ENCODE measurements around the gene FEV. TPM values are rescaled to one million over a fixed set of nuclear protein-coding genes. Genes with fewer than 3 reads are reported as not detected.
A peak's percentile ranks its signal among the peaks of the same experiment; 100 is the strongest.

The FEV gene
- total RNA-seq, 1 donor from 2014 or later = 15.6 TPM

- no peak for TF ChIP-seq CTCF (IDR thresholded peaks at IDR 0.05; ENCODE audit: unreplicated experiment)
- H3K4me3 Mint-ChIP-seq (ENCODE audit: low read depth) = no peak overlapping the region
- peaks cover 4% of the 10 kb centered on the region for H3K4me1 Mint-ChIP-seq (ENCODE audit: low read depth)
- DNase-seq (ENCODE audit: low spot score, unreplicated experiment) = no peak
- H3K36me3 Mint-ChIP-seq (ENCODE audit: insufficient read depth) = no peaks in the 10 kb centered on the region
- H3K9me3 Mint-ChIP-seq (ENCODE audit: low read depth) = no peaks in the 10 kb centered on the region
- H3K27ac Mint-ChIP-seq = no peak overlapping the region
- peaks cover 92% of the 10 kb centered on the region for H3K27me3 Mint-ChIP-seq
These were observed 1.3 kb upstream of the FEV start for GRCh38 chr2:218986148-218986761.

- Mint-ChIP-seq H3K27me3 (peaks cover 90% of the 10 kb centered on the region), H3K4me3 (ENCODE audit: low read depth) (no peak overlapping the region)
These were observed 524 bp upstream of the FEV start for GRCh38 chr2:218985325-218986091.

GRCh38 chr2:218984239-218985020 lies 554 bp downstream of the FEV start:
- Mint-ChIP-seq H3K27ac (no peak overlapping the region), H3K9me3 (ENCODE audit: low read depth) (no peaks in the 10 kb centered on the region), H3K4me1 (ENCODE audit: low read depth) (peaks cover 8% of the 10 kb centered on the region), H3K4me3 (ENCODE audit: low read depth) (peak overlapping the region; percentile 67), H3K27me3 (peaks cover 88% of the 10 kb centered on the region), H3K36me3 (ENCODE audit: insufficient read depth) (no peaks in the 10 kb centered on the region)
- TF ChIP-seq CTCF (IDR thresholded peaks at IDR 0.05; ENCODE audit: unreplicated experiment) = no peak
- no peak for DNase-seq (ENCODE audit: low spot score, unreplicated experiment)

More at GRCh38 chr2:218985325-218986091, 524 bp upstream of the FEV start:
- H3K9me3 Mint-ChIP-seq (ENCODE audit: low read depth) = no peaks in the 10 kb centered on the region
- H3K4me1 Mint-ChIP-seq (ENCODE audit: low read depth) = peaks cover 8% of the 10 kb centered on the region
- H3K36me3 Mint-ChIP-seq (ENCODE audit: insufficient read depth) = no peaks in the 10 kb centered on the region
- no peak for DNase-seq (ENCODE audit: low spot score, unreplicated experiment)
- no peak overlapping the region for H3K27ac Mint-ChIP-seq
- no peak for TF ChIP-seq CTCF (IDR thresholded peaks at IDR 0.05; ENCODE audit: unreplicated experiment)

GRCh38 chr2:218983934-218984238 lies 1.1 kb downstream of the FEV start:
- Mint-ChIP-seq H3K36me3 (ENCODE audit: insufficient read depth) (no peaks in the 10 kb centered on the region), H3K27ac (no peak overlapping the region), H3K9me3 (ENCODE audit: low read depth) (no peaks in the 10 kb centered on the region), H3K27me3 (peaks cover 87% of the 10 kb centered on the region), H3K4me1 (ENCODE audit: low read depth) (peaks cover 8% of the 10 kb centered on the region), H3K4me3 (ENCODE audit: low read depth) (peak overlapping the region; percentile 26)
- no peak for DNase-seq (ENCODE audit: low spot score, unreplicated experiment)
- no peak for TF ChIP-seq CTCF (IDR thresholded peaks at IDR 0.05; ENCODE audit: unreplicated experiment)

GRCh38 chr2:218983263-218983933 lies 1.6 kb downstream of the FEV start:
- no peaks in the 10 kb centered on the region for H3K9me3 Mint-ChIP-seq (ENCODE audit: low read depth)
- no peak for TF ChIP-seq CTCF (IDR thresholded peaks at IDR 0.05; ENCODE audit: unreplicated experiment)
- H3K27ac Mint-ChIP-seq = no peak overlapping the region
- no peak for DNase-seq (ENCODE audit: low spot score, unreplicated experiment)
- H3K4me1 Mint-ChIP-seq (ENCODE audit: low read depth) = peaks cover 8% of the 10 kb centered on the region
- peaks cover 87% of the 10 kb centered on the region for H3K27me3 Mint-ChIP-seq
- no peaks in the 10 kb centered on the region for H3K36me3 Mint-ChIP-seq (ENCODE audit: insufficient read depth)
- peak overlapping the region; percentile 50 for H3K4me3 Mint-ChIP-seq (ENCODE audit: low read depth)
